Left ventricle myocardium inferior (tissue), 1 donor: Measurements from ENCODE around the gene NUB1. TPM values are rescaled to one million over a fixed set of nuclear protein-coding genes. Genes with fewer than 3 reads are reported as not detected.
A peak's percentile ranks its signal among the peaks of the same experiment; 100 is the strongest.

Source experiments
- DNase-seq: peaks from one replicate; pipeline ENCODE4 v3.0.0-alpha.2; 2020
- H3K27ac ChIP-seq: fragments of 200-600 bp; replicated peaks from 2 replicates; pipeline ENCODE4 v1.8.0; 2021
- H3K27me3 ChIP-seq: fragments of 200-600 bp; 2 replicates; pipeline ENCODE4 v1.8.0; 2021; ENCODE audit warnings: low read depth
- H3K36me3 ChIP-seq: fragments of 200-600 bp; 2 replicates; pipeline ENCODE4 v1.8.0; 2021
- H3K4me1 ChIP-seq: fragments of 200-600 bp; 2 replicates; pipeline ENCODE4 v1.8.0; 2021
- H3K4me3 ChIP-seq: fragments of 200-600 bp; 2 replicates; pipeline ENCODE4 v1.8.0; 2021; ENCODE audit warnings: mild to moderate bottlenecking, moderate library complexity
- H3K9me3 ChIP-seq: fragments of 200-600 bp; replicated peaks from 2 replicates; pipeline ENCODE4 v1.8.0; 2021
- intact Hi-C: fragments of 100-400 bp; cut with micrococcal nuclease; formaldehyde crosslinking; loops from one replicate; pipeline ENCODE4 v1.11.0; 2022
- total RNA-seq: library from RNA; stranded (reverse); fragmentation: NEBNext Ultra II Directional; extraction: Animal tissue kit (Norgen Biotek cat#: 25700); gene quantifications from one replicate; pipeline ENCODE4 v1.2.1, GENCODE V29; 2021
- TF ChIP-seq, protein P1 (sequence below): fragments of 200-600 bp; IDR thresholded peaks from 2 replicates; pipeline ENCODE4 v1.8.0; 2021; ENCODE audit warnings: antibody characterized with exemption, mild to moderate bottlenecking, borderline replicate concordance
- donor health status: DM: no; HTN: yes; CAD: no; lungs with severe emphysema.

The NUB1 gene
- total RNA-seq, 1 donor from 2014 or later: 39.5 TPM

DNA sequence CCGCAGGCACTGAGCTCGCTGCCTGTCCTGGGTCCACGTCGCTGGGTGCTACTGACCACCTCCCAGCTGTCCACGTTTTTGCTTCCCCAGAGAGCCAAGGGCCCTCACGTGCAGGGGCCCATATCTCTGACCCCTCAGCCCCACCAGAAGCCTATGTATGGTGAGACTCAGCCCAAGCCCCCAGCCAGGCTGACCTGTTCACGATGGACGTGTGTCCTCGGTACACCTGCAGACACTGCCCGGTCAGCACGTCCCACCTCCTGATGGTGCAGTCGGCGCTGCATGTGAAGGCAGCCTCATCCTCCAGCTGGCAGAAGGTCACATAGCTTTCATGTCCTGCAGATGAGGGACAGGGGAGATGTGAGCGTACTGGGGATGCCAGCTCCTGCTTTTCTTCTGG is 58.3 kb downstream of the NUB1 start:
- no peak for DNase-seq
- intact Hi-C loops: no loop called here

DNA sequence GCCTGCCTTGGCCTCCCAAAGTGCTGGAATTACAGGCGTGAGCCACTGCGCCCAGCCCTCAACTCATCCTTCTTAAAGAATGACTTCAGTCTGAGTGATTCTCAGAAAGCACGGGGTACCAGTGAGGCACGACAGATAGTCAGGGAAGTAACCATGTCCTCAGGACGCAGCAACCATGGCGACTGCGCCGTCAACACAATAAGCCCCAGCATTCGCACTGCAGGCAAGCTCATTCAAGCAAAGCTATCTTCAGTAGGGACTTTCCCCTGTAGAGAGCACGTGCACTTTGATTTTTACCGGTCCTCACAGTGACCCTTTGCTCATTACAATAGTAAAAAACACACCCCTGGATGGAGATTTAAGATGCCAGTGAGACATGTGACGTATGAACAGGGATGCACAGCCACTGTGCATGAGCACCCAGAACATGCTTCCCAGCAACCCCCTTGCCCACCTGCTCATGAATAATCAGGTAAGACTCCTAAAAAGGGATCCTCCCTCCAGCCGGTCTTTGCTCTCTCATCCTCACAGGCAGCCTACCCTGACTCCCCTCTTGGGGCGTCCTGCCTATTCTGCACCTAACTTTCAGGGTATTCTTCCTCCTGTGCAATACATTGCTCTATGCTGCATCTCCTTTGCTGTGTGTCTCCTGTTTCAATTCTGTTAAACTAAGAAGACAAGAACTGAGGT is 59.2 kb downstream of the NUB1 start:
- intact Hi-C loops: no loop called here
- TF ChIP-seq, protein P1, sequence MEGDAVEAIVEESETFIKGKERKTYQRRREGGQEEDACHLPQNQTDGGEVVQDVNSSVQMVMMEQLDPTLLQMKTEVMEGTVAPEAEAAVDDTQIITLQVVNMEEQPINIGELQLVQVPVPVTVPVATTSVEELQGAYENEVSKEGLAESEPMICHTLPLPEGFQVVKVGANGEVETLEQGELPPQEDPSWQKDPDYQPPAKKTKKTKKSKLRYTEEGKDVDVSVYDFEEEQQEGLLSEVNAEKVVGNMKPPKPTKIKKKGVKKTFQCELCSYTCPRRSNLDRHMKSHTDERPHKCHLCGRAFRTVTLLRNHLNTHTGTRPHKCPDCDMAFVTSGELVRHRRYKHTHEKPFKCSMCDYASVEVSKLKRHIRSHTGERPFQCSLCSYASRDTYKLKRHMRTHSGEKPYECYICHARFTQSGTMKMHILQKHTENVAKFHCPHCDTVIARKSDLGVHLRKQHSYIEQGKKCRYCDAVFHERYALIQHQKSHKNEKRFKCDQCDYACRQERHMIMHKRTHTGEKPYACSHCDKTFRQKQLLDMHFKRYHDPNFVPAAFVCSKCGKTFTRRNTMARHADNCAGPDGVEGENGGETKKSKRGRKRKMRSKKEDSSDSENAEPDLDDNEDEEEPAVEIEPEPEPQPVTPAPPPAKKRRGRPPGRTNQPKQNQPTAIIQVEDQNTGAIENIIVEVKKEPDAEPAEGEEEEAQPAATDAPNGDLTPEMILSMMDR: no peak

More for the DNA sequence above, 58.3 kb downstream of the NUB1 start:
- TF ChIP-seq, protein P1: no peak
- H3K27ac ChIP-seq: no peak overlapping the region
- H3K9me3 ChIP-seq: no peaks in the 10 kb centered on the region
- H3K4me3 ChIP-seq: no peak overlapping the region
- no peaks in the 10 kb centered on the region for H3K36me3 ChIP-seq
- peaks cover 12% of the 10 kb centered on the region for H3K27me3 ChIP-seq
- H3K4me1 ChIP-seq: no peaks in the 10 kb centered on the region

DNA sequence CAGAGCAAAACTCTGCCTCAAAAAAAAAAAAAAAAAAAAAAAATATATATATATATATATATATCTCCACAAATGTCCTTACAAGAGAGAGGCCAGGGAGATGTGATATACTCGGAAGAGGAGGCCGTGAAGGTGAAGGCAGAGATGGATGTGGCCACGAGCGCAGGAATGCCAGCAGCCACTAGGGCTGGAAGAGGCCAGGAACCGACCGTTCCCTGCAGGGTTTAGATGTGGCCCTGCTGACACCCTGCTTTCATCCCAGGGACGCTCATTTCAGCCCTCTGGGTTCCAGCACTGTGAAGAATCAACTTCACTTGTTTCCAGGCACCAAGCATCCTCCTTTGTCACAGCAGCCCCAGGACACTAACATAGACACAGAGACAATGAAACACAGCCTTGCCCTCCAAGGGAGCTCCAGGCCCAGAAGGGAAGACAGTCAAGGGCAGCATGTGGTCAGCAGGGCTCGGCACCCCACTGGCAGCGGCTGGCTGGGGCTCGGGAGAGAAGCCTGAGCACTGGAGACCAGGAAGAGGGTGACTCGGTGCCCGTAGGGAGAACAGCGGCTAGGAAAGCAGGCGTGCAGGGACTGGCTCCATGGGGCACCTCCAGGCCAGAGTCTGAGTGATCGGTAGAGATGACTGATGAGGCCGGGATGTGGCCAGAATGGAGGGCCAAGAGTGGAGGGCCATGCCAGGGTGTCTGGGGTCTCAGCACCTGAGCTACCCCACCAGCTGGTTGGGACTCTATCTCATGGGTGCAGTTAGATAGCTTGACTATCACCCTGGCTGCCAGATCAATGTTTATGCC is 60.6 kb downstream of the NUB1 start:
- DNase-seq: no peak
- no peaks in the 10 kb centered on the region for H3K4me1 ChIP-seq
- intact Hi-C loops: no loop called here
- no peak overlapping the region for H3K4me3 ChIP-seq
- H3K27me3 ChIP-seq: peaks cover 33% of the 10 kb centered on the region
- no peaks in the 10 kb centered on the region for H3K9me3 ChIP-seq
- no peaks in the 10 kb centered on the region for H3K36me3 ChIP-seq
- no peak overlapping the region for H3K27ac ChIP-seq
- TF ChIP-seq, protein P1: no peak

More for the DNA sequence above, 59.2 kb downstream of the NUB1 start:
- Histone ChIP-seq H3K9me3 (no peaks in the 10 kb centered on the region), H3K27me3 (peaks cover 18% of the 10 kb centered on the region), H3K27ac (no peak overlapping the region), H3K4me3 (no peak overlapping the region), H3K4me1 (no peaks in the 10 kb centered on the region), H3K36me3 (no peaks in the 10 kb centered on the region)
- DNase-seq: no peak

DNA sequence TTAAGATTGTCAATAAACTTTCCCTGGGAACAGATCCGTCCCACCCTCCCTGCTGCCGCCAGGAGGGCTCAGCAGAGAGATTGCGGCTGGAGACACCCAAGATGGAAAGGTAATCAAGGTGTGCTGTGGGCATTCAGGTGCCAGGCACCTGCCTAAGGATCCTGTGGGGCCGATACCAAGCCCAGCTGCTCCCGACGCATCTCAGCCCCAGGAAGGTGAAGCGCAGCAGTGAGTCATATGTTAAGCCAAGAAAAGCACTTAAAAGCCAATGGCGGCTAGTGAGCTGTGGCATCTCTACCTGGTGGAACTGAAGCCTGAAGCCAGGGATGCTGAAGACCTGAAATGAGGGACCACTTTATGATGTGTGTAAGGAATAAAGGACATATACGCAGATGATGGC is 62.2 kb downstream of the NUB1 start:
- Histone ChIP-seq H3K27ac (peak overlapping the region; percentile 33), H3K36me3 (no peaks in the 10 kb centered on the region), H3K27me3 (peaks cover 48% of the 10 kb centered on the region), H3K4me3 (no peak overlapping the region), H3K4me1 (peaks cover 5% of the 10 kb centered on the region), H3K9me3 (no peaks in the 10 kb centered on the region)
- no peak for DNase-seq
- TF ChIP-seq, protein P1: no peak
- intact Hi-C loops: no loop called here

DNA sequence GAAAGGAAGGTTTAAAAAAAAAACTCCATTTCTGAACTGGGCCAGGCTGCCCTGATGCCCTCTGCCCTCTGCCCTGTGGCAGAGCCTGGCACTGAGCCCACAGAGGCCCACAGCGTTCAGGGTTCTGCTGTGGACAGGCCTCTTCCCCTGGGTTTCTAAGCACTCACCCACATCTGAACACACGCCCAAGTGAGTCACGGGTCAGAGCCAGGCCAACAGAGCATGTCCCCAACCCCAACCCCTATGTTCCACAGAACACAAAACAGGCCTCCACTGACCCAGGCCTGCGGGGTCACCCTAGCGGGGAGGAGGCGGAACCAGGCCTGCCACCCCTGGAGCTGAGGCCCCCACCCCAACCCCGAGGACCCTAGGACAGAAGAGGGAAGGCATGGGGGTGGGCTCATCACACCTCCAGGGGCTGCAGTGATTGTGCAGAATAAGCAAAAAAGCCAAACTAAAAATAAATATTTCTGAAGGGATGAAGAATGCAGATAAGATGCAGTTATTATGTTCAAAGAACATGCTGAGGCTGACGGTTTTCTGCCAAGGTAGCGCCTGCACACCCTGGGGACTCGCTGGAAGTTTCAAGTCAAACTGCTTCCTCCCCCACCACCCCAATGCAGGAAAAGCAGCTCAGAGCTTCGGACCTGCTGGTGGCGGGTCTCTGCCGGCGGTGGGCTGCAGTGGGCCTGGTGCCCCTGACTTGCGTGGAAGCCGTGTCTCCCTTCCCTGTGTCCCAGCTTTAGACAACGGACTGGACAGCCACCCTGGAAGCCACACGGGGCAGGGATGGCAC is 62.8 kb downstream of the NUB1 start:
- Histone ChIP-seq H3K27ac (peak overlapping the region; percentile 33), H3K4me3 (no peak overlapping the region), H3K27me3 (peaks cover 54% of the 10 kb centered on the region), H3K9me3 (no peaks in the 10 kb centered on the region), H3K36me3 (no peaks in the 10 kb centered on the region), H3K4me1 (peaks cover 10% of the 10 kb centered on the region)
- DNase-seq: no peak
- intact Hi-C loops: no loop called here
- TF ChIP-seq, protein P1: no peak
